GM19043 (cell line): ENCODE results near the gene DACT3.

ENCODE experiments used
- ATAC-seq: cut with Tn5 transposase; IDR thresholded peaks from one replicate; pipeline ENCODE4 v1.9.1; 2021; ENCODE audit warnings: low read depth; ENCODE audit not compliant: unreplicated experiment

DACT3 gene

DNA sequence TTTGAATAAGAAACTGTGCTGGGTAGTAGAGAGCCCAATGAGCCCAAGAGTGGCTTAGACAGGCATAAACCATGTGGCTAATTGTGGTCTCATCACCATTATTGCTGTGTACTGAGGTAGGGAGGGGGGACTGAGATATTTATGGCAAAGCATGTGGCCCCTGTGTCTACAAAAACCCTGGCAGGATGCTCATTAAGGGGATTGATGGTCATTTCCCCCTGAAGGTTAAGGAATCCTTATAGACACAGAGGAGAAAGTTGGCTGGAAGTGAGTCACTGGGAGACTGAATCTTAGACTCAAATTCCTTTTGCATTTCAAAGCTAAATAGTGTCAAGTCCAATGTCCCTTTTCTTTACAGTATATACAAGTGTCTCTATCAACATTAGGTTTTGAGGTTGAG lies 9.8 kb upstream of the DACT3 start:
- ATAC-seq, result no peak

DNA sequence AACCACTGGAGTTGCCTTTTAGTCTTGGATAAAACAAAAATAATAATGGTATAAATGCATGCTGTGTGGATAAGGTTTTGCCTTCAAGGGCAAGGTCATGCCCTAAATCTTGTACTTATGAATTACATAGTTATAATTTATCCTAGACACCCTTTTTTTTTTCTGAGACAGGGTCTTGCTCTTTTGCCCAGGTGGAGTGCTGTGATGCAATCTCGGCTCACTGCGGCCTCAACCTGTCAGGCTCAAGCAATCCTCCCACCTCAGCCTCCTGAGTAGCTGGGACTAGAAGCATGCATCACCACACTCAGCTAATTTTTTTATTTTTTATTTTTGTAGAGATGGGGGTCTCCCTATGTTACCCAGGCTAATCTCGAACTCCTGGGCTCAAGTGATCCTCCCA lies 7.7 kb upstream of the DACT3 start:
- no peak for ATAC-seq

DNA sequence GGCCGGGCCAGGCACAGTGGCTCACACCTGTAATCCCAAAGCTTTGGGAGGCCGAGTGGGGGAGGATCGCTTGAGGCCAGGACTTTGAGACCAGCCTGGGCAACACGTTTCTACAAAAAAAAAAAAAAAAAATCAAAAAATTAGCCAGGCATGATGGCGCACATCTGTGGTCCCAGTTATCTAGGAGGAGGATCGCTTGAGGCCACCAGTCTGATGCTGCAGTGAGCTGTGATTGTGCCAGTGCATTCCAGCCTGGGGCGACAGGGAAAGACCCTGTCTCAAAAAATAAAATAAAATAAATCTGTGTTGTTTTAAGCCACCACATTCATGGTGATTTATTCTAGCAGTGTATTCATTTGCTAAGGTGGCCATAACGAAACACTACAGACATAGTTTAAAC lies 4.1 kb upstream of the DACT3 start:
- no peak for ATAC-seq

DNA sequence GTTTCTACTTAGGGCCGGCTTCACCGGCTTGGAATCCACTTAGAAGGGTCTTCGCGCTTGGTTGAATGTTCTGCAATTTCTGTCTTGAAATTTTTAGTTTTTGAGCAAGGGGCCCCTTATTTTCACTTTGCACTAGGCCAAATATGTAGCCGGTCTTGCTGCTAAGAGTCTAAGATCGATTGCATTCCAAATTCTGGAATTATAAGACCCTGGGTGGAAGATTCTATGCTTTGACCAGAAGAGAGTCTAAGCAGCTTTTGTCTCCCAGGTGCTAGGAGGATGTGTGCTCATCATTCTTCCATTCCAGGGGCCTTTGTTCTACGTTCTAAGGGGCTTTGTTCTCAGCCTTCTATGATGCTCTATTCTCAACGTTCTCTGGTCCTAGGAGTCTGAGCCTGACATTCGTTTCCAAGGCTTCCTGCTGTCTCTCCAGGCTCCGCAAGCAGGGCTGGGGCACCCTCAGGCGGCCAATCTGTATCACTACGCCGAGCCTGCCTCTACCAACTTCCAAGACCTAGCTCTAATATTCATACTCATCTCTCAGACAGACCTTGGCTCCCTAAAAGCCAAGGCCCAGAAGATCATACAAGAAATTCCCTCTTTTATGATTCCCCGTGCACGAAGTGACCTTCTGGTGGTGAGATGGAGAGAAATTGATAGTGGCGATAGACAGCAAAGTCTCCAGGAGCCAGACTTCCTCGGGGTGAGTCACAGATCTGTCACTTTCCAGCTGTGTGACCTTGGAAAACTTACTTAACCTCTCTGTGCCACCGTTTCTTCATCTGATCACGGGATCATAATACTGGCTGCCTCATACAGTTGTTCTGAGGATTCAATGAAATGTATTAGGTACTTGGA lies 982 bp upstream of the DACT3 start:
- ATAC-seq, result no peak

DNA sequence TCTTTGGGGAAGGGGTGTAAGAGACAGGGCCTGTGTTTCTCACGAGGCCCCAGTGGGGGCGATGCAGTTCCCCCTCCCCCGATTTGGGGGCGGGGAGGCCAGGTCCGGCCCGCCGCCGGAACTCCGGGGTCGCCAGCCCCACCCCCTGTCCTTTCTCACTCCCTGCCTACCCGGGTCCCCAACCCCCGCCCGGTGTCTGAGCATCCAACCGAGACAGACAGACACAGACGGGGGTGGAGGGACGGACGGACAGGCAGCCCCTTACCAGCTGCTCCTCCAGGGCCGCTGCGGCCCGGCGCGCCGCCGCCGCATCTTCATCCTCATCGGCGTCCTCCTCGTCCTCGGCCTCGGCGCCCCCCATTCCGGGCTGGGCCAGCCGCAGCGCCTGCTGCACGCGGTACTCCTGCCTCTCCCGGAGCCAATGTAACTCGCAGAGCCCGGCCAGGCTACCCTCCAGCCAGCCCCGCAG lies 397 bp downstream of the DACT3 start:
- no peak for ATAC-seq

DNA sequence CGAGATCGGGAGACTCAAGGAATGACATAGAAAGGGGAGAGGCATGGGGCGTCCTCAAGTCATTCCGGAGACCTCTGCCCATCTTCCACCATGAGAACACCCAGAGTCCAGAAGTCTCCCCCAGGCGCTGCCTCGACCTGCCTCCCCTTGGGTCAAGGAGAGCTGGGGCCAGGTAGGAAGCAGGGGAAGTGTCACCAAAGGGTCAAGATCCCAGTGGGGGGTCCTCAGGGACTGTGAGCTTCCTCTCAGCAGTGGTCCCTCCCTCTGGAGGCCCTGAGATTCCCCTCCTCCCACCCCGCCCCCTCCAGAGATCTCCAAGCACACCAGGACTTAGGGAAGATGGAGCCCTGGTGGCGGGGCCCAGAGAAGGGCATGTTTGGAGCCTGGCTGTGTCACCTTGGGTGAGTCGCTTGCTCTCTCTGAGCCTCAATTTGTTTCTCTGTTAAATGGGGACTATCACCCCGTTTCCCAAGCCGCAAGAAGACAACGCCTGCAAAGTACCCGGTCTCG lies 919 bp downstream of the DACT3 start:
- ATAC-seq, result no peak

DNA sequence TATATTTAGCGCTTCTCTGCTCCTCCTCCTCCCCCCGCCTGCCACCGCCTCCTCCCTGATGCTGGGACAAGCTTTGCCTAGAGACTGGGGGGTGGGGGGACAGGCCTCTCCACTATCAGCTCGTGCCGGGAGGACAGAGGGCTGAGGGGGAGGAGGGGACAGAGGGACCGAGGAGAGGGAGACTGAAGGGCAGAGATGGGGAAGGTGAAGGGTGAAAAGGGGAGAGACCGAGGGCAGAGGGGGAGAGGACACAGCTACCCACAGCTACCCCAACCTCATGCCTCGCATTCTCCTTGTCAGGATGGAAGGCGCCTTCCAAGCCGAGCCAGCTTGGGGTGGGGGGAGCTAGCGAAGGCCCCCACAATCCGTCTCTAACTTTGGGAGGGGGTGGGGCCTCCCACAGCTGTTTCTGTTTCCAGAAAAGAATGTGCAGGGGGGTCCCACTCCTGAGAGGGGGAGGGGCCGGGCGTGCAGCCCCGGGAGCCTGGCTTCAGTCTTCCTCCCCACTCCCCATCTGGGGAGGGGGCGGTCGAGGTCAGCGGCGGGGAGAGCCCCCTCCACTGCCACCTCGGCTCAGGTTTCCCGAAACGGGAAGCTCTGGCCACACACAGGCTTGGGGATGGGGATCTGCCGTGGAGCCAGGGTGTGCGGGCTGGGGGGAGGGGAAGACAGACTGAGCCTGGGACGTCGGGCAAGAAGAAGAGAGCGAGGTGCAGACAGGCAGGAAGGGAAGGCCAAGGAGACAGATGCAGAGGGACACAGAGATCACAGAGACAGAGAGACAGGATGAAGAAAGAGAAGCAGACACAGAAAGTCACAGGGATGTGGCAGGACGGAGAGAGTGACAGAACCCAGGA lies 1.6 kb downstream of the DACT3 start:
- no peak for ATAC-seq

DNA sequence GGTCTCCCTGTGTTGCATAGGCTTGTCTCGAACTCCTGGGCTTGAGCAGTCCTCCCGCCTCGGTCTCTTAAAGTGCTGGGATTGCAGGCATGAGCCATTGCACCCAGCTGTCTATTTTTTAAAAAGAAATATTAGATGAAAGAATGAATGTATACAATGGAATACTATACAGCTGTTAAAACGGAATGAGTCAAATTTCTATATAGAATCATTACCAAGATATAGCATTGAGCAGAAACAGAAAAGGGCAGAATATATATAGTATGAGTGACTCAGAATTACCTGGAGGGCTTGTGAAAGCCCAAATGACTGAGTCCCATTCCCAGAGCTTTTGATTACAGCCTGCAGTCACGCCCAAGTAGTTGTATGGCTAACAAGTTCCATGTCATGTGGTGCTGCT lies 4.4 kb downstream of the DACT3 start:
- no peak for ATAC-seq

DNA sequence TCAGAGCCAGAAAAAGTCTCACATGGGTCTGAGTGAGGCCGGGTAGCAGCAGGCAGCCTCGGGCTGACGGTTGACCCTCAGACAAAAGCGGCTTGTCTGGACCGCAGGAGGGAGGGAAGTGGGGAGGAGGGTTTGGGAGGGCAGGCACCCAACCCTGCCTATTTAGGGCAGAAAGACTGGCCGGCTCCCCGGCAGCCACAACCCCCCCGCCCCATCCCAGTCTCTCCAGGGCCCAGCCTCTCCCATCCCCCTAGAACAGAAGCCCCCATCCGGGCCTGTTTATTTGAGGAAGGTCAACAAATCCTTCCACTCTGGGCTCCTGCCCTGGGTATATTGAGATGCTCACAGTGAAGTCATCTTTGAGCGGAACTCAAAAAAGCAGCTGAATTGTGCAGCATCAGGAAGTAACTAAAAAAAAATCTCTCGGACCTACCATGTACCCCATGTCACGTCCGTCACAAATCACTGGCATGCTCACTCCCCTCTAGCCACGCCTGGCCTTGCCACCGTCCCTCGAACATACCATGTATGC lies 6.3 kb downstream of the DACT3 start:
- no peak for ATAC-seq

DNA sequence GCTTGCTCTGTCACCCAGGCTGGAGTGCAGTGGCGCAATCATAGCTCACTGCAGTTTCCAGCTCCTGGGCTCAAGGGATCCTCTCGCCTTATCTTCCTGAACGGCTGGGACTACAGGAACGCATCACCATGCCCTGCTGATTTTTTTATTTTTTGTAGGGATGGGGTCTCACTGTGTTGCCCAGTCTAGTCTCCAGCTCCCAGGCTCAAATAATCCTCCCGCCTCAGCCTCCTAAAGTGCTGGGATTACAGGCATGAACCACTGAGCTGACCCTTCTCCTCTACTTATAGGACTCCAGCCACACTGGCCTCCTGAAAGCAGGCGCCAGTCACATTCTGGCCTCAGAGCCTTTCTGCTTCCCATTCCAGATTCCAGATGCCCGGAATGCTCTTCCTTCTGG lies 10.5 kb downstream of the DACT3 start:
- ATAC-seq, result no peak

DNA sequence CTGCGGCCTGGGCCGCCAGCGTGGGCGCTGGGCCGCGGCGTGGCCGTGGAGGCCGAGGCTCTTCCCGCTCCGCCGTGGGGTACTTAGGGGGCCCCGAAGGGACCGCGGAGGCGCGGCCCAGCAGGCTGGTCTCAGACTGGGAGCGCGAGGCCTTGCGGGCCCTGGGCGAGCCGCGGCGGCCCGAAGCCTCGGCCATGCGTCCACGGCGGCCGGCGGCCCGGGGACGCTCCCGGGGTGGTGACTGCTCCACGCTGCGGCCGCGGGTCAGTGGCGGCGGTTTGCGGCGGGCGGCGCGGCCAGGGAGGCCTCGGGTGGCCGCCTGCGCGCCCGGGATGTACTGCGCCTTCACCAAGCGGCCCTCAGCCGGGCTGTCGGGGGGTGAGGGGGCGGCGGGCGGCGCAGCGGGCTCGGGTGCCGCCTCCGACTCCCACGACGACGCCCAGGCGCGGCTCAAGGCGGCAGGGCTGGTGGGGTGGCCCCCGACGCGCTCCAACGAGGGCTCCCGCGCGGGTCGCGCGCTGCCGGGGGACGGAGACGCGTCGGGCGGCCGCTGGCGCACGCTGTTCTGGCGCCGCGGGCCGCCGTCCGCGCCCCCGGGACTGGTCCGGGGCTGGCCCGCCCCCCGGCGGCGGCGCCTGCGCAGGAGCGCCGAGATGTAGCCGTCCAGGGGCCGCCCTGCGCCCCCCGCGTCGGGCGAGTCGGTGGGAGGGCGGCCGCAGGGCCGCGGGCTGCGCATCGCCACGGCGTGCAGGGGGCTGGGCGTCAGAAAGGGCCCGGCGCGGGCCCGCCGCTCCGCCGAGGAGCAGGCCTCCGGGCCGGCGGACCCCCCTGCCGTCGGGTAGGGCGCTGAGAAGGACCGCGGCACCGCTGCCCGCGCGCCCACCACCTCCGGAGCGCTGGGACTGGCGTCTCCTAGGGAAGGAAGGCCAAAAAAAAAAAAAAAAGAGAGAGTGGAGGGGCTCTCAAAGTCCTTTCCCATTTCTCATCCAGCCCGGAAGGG lies 11.7 kb downstream of the DACT3 start:
- no peak for ATAC-seq

DNA sequence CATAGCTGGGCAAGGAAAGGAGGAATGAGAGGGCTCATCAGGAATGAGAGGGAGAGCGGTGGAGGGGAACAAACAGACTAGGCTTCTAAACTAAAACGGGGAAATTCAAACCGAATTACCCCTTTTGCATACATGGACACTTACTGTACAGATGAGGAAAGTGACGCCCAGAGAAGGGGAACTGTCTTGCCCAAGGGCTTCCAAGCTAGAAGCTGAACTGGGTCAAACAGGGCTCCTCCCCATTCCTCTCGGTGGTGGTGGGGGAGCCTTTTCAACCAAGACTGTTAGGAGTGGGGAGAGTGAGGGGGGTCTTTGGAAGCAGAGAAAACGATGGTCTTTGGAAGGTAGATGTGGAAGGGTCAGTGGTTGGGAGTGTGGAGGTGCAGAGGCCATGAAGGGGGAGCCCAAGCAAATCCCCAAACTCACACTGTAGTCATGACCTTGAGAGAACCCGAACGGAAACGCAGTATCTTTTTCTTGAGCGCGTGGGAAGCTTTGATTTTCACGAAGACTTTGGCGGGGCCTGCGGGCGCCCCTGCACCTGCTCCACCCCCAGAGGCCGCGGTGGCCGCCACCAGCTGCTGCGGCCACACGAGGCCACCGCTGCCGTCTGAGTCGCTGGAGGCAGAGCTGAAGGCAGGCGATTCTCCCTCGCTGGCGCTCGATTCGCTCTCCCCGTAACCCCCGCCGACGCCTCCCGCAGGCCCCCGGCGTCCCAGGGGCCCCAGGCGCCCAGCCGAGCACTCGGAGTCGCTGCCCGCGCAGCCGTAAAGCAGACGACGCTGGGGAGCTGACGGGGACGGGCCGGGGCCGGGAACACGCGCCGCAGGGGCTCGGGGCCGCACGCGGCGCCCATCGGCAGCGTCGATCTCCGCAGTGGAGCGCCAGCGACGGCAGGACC lies 12.7 kb downstream of the DACT3 start:
- no peak for ATAC-seq

DNA sequence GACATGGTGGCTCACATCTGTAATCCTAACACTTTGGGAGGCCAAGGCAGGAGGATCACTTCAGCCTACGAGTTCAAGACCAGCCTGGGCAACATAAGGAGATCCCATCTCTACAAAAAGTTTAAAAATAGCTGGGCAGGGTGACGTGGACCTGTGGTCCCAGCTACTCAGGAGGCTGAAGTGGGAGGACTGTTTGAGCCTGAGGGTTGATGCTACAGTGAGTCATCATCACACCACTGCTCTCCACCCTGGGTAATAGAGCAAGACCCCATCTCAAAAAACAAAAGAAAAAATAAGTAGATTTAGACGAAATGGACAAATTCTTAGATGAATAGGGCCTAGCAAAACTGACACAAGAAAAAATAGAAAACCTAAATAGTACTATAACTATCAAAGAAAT lies 14.6 kb downstream of the DACT3 start:
- ATAC-seq, result no peak

DNA sequence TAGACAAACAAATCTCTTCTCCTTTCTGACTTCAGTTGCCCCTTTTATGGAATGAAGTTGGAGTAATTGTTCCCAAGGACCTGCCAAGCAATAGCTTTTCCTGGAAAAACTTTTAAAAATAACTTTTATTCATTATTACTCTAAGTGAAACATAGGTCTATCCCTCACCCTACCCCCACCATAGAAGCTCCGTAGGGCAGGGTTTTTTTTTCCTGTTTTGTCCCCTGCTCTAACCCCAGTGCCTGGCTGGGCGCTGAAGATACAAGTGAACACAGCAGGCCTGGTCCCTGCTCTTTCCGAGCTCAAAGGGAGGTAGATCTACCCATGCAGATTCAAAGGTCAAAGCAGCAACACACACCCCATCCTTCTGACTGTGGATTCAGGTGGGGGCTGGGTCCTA lies 16.3 kb downstream of the DACT3 start:
- no peak for ATAC-seq

DNA sequence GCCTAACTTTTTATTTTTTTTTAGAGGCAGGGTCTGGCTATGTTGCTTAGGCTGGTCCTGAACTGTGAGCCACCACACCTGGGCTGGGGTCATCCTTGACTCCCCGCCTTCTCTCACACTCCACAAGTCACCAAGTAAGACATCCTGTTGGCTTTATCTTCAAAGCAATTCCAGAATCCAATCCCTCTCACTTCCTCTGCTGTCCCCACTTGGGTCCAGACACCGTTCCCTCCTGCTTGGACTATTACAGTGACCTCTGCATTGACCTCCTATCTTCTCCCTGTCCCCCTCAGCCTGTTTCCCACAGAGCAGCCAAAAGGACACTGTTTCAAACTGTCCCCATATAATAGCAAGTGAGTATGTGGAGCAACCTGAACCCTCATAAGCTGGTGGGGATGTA lies 20.3 kb downstream of the DACT3 start:
- ATAC-seq, result no peak

DNA sequence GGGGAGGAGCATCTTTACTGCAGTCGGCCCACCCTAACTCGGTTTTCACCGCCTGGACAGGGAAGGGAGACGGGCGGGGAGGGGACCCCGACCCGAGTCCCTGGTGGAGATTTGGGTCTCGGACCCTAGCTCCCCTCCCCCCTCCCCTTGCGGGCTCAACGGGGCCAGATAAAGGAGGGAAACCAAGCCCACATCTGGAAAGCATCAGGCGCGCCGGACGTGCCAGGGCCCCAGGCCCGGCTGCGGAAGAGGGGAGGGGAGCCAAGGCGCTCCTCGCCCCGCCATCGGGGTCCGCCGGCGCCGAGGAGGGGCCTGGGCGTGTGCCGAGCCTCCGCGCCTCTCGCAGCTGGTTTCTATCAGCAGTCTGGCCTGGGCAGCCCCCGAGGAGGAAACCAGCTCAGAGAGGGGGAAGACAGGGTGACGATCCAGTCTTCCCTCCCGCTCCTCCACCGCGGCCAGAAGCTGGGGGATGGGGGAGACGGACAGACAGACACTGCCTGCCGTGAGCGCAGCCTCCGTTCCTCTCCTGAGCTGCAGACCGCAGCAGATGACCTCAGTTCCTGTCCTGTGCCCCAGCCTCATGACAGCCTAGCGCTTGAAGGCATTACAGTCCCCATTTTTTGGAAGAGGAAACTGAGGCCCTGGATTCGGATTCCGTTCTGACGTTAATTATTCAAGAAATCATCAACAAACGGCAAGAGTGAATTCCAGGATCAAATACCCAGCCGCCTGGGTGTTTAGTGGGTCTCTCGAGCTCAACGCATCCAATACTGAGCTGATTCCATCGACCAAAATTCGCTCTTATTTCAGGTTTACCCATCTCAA lies 21.4 kb downstream of the DACT3 start:
- no peak for ATAC-seq

DNA sequence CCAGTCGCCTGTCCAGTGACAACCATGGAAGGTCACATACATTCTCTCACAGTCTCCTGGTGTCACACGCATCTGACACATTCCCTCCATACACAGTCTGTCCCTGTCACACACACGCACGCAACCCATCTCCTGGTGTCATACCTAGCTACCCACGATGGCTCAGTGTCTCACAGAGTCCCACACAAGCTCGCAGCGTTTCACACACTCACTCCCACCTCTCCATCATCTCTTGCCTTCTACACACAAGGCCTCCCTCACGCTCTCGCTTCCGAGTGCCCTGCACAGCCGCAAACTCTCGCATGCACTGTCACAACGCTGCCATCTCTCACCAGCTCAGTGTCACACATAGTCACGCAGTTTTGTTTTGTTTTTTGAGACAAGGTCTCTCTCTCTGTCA lies 23.8 kb downstream of the DACT3 start:
- ATAC-seq, result no peak
